Naive B cell (primary cell): ENCODE results near the gene TERB1. TPM values are rescaled to one million over a fixed set of nuclear protein-coding genes. Genes with fewer than 3 reads are reported as not detected.

ENCODE experiments used
- ATAC-seq, 2 donors: fragments of 150-1000 bp; cut with Tn5 transposase; 2 replicates each; pipeline ENCODE4 v1.10.0; 2021; ENCODE audit warnings: low read depth in 2 of 2, mild to moderate bottlenecking in 2 of 2, moderate library complexity in 2 of 2
- DNase-seq: peaks from one replicate; pipeline ENCODE4 v3.0.0; 2022
- H3K27ac Mint-ChIP-seq, 6 donors: one replicate each; pipeline ENCODE4 v1.8.0; 2020 to 2022; ENCODE audit warnings: mild to moderate bottlenecking in 6 of 6, mixed read lengths in 6 of 6, moderate library complexity in 5 of 6, inconsistent platforms in 2 of 6
- H3K27me3 Mint-ChIP-seq, 3 donors: one replicate each; pipeline ENCODE4 v1.8.0; 2021 to 2022; ENCODE audit warnings: mixed read lengths in 3 of 3, mild to moderate bottlenecking in 1 of 3
- H3K36me3 Mint-ChIP-seq, 2 donors: one replicate each; pipeline ENCODE4 v1.8.0; 2020 to 2022; ENCODE audit warnings: mixed read lengths in 2 of 2, inconsistent platforms in 1 of 2, mild to moderate bottlenecking in 1 of 2
- H3K4me1 Mint-ChIP-seq, 3 donors: one replicate each; pipeline ENCODE4 v1.8.0; 2020 to 2022; ENCODE audit warnings: mixed read lengths in 3 of 3, inconsistent platforms in 1 of 3, mild to moderate bottlenecking in 1 of 3, moderate library complexity in 1 of 3
- H3K4me3 Mint-ChIP-seq, 8 donors: one replicate each; pipeline ENCODE4 v1.8.0; 2020 to 2022; ENCODE audit warnings: mild to moderate bottlenecking in 8 of 8, mixed read lengths in 8 of 8, moderate library complexity in 8 of 8, inconsistent platforms in 2 of 8
- H3K9me3 Mint-ChIP-seq, 7 donors: one replicate each; pipeline ENCODE4 v1.8.0; 2020 to 2022; ENCODE audit warnings: mixed read lengths in 7 of 7, mild to moderate bottlenecking in 5 of 7, inconsistent platforms in 2 of 7, moderate library complexity in 1 of 7
- polyA plus RNA-seq, 6 donors: library from polyadenylated mRNA; unstranded; fragments of 300-500 nt; fragmentation: Illumina TruSeq; gene quantifications; one replicate each; pipeline ENCODE4 v1.2.3, GENCODE V29; 2021; ENCODE audit warnings: low read depth in 6 of 6

Gene TERB1
- polyA plus RNA-seq, 6 donors from 2014 or later: not detected

- Mint-ChIP-seq H3K4me1 (peaks cover 8 to 19% (median 16%) of the 10 kb centered on the region in 3 donors), H3K4me3 (peak overlapping the region in 6 of 8 donors; percentile 75 to 82 (median 80)), H3K36me3 (peaks cover 0 to 7% of the 10 kb centered on the region in 2 donors), H3K27me3 (peaks cover 37 to 59% (median 57%) of the 10 kb centered on the region in 3 donors), H3K27ac (no peak overlapping the region), H3K9me3 (no peaks in the 10 kb centered on the region)
- no peak for DNase-seq
- no peak for ATAC-seq
Measured at GRCh38 chr16:66844009-66844341, 42.6 kb upstream of the TERB1 start.

- peaks cover 8 to 19% (median 16%) of the 10 kb centered on the region in 3 donors for H3K4me1 Mint-ChIP-seq
- DNase-seq: no peak
Measured at GRCh38 chr16:66843191-66843590, 41.8 kb upstream of the TERB1 start.

GRCh38 chr16:66842765-66843164, 41.4 kb upstream of the TERB1 start:
- DNase-seq (no peak), ATAC-seq (no peak)
- Mint-ChIP-seq H3K4me3 (peak overlapping the region in 1 of 8 donors; percentile 82), H3K27me3 (peaks cover 37 to 57% (median 55%) of the 10 kb centered on the region in 3 donors), H3K27ac (no peak overlapping the region), H3K9me3 (peaks cover 0 to 2% (median 0%) of the 10 kb centered on the region in 7 donors), H3K36me3 (peaks cover 0 to 7% of the 10 kb centered on the region in 2 donors), H3K4me1 (peaks cover 8 to 19% (median 16%) of the 10 kb centered on the region in 3 donors)

More at GRCh38 chr16:66843191-66843590, 41.8 kb upstream of the TERB1 start:
- no peak for ATAC-seq
- H3K27me3 Mint-ChIP-seq: peaks cover 37 to 59% (median 57%) of the 10 kb centered on the region in 3 donors
- H3K4me3 Mint-ChIP-seq: peak overlapping the region in 5 of 8 donors; percentile 12 to 82 (median 66)
- no peak overlapping the region for H3K27ac Mint-ChIP-seq
- H3K36me3 Mint-ChIP-seq: peaks cover 0 to 7% of the 10 kb centered on the region in 2 donors
- peaks cover 0 to 2% (median 0%) of the 10 kb centered on the region in 7 donors for H3K9me3 Mint-ChIP-seq

GRCh38 chr16:66841366-66841765, 40.0 kb upstream of the TERB1 start:
- DNase-seq (no peak), ATAC-seq (no peak)
- H3K36me3 Mint-ChIP-seq: peaks cover 0 to 7% of the 10 kb centered on the region in 2 donors
- peaks cover 8 to 19% (median 16%) of the 10 kb centered on the region in 3 donors for H3K4me1 Mint-ChIP-seq
- H3K9me3 Mint-ChIP-seq: peaks cover 0 to 3% (median 0%) of the 10 kb centered on the region in 7 donors
- H3K4me3 Mint-ChIP-seq: no peak overlapping the region
- H3K27ac Mint-ChIP-seq: no peak overlapping the region
- peaks cover 36 to 47% (median 42%) of the 10 kb centered on the region in 3 donors for H3K27me3 Mint-ChIP-seq

GRCh38 chr16:66840883-66841282, 39.5 kb upstream of the TERB1 start:
- H3K36me3 Mint-ChIP-seq: peaks cover 0 to 7% of the 10 kb centered on the region in 2 donors
- peaks cover 8 to 19% (median 16%) of the 10 kb centered on the region in 3 donors for H3K4me1 Mint-ChIP-seq
- peaks cover 0 to 3% (median 0%) of the 10 kb centered on the region in 7 donors for H3K9me3 Mint-ChIP-seq
- DNase-seq (no peak), ATAC-seq (peak in 1 of 2 donors; percentile 46)
- no peak overlapping the region for H3K27ac Mint-ChIP-seq
- H3K4me3 Mint-ChIP-seq: no peak overlapping the region
- H3K27me3 Mint-ChIP-seq: peaks cover 33 to 42% (median 37%) of the 10 kb centered on the region in 3 donors

- no peak for DNase-seq
- ATAC-seq: no peak
- Mint-ChIP-seq H3K9me3 (peaks cover 0 to 3% (median 0%) of the 10 kb centered on the region in 7 donors), H3K27ac (no peak overlapping the region), H3K36me3 (no peaks in the 10 kb centered on the region), H3K4me3 (peak overlapping the region in 1 of 8 donors; percentile 63), H3K4me1 (peaks cover 0 to 4% (median under 1%) of the 10 kb centered on the region in 3 donors), H3K27me3 (peaks cover 9 to 14% (median 13%) of the 10 kb centered on the region in 3 donors)
Measured at GRCh38 chr16:66834746-66835145, 33.4 kb upstream of the TERB1 start.

GRCh38 chr16:66832661-66833305, 31.4 kb upstream of the TERB1 start:
- Mint-ChIP-seq H3K4me3 (peak overlapping the region in 1 of 8 donors; percentile 91), H3K27ac (no peak overlapping the region)

GRCh38 chr16:66832190-66832589, 30.8 kb upstream of the TERB1 start:
- DNase-seq: no peak
- H3K9me3 Mint-ChIP-seq: no peaks in the 10 kb centered on the region
- peaks cover 0 to 8% (median 5%) of the 10 kb centered on the region in 3 donors for H3K27me3 Mint-ChIP-seq
- peak overlapping the region in 1 of 6 donors; percentile 11 for H3K27ac Mint-ChIP-seq
- no peak for ATAC-seq
- H3K4me3 Mint-ChIP-seq: peak overlapping the region in 3 of 8 donors; percentile 2 to 91 (median 23)
- H3K4me1 Mint-ChIP-seq: peaks cover 5 to 29% (median 22%) of the 10 kb centered on the region in 3 donors
- no peaks in the 10 kb centered on the region for H3K36me3 Mint-ChIP-seq

More at GRCh38 chr16:66832661-66833305, 31.4 kb upstream of the TERB1 start:
- H3K36me3 Mint-ChIP-seq: no peaks in the 10 kb centered on the region
- DNase-seq (no peak), ATAC-seq (no peak)
- H3K27me3 Mint-ChIP-seq: peaks cover 0 to 8% (median 5%) of the 10 kb centered on the region in 3 donors
- peaks cover 2 to 24% (median 20%) of the 10 kb centered on the region in 3 donors for H3K4me1 Mint-ChIP-seq
- peaks cover 0 to 1% (median 0%) of the 10 kb centered on the region in 7 donors for H3K9me3 Mint-ChIP-seq

- Mint-ChIP-seq H3K27ac (peak within 1 kb of the TSS in 3 of 6 donors; percentile 24 to 57 (median 38)), H3K36me3 (no peaks in the 10 kb centered on the region), H3K4me1 (peaks cover 9 to 29% (median 29%) of the 10 kb centered on the region in 3 donors), H3K9me3 (no peaks in the 10 kb centered on the region), H3K4me3 (peak within 1 kb of the TSS; percentile 70 to 91 (median 83)), H3K27me3 (peaks cover 0 to 5% (median 4%) of the 10 kb centered on the region in 3 donors)
- DNase-seq (peak; percentile 92), ATAC-seq (peak; percentile 88 to 90)
Measured at GRCh38 chr16:66830422-66831404, 29.3 kb upstream of the TERB1 start, which contains the start of gene NAE1. Gene NAE1, minus strand, starts transcription at chr16:66830976. Its CDS starts 77 bp downstream, at chr16:66830899.

GRCh38 chr16:66824006-66824405, 22.6 kb upstream of the TERB1 start:
- H3K9me3 Mint-ChIP-seq: no peaks in the 10 kb centered on the region
- H3K27ac Mint-ChIP-seq: peak overlapping the region in 1 of 6 donors; percentile 60
- ATAC-seq (no peak), DNase-seq (no peak)
- no peak overlapping the region for H3K4me3 Mint-ChIP-seq
- H3K27me3 Mint-ChIP-seq: no peaks in the 10 kb centered on the region
- H3K36me3 Mint-ChIP-seq: peaks cover 10 to 13% of the 10 kb centered on the region in 2 donors
- peaks cover 9 to 22% (median 17%) of the 10 kb centered on the region in 3 donors for H3K4me1 Mint-ChIP-seq

GRCh38 chr16:66814734-66815133, 13.3 kb upstream of the TERB1 start:
- H3K27me3 Mint-ChIP-seq: no peaks in the 10 kb centered on the region
- DNase-seq (no peak), ATAC-seq (no peak)
- peak overlapping the region in 3 of 8 donors; percentile 1 to 16 (median 11) for H3K4me3 Mint-ChIP-seq
- H3K27ac Mint-ChIP-seq: peak overlapping the region in 2 of 6 donors; percentile 58 to 72
- no peaks in the 10 kb centered on the region for H3K9me3 Mint-ChIP-seq
- no peaks in the 10 kb centered on the region for H3K4me1 Mint-ChIP-seq
- H3K36me3 Mint-ChIP-seq: peaks cover 18 to 44% of the 10 kb centered on the region in 2 donors

GRCh38 chr16:66811043-66811442, 9.7 kb upstream of the TERB1 start:
- H3K27ac Mint-ChIP-seq: no peak overlapping the region
- H3K27me3 Mint-ChIP-seq: no peaks in the 10 kb centered on the region
- ATAC-seq (no peak), DNase-seq (no peak)
- no peaks in the 10 kb centered on the region for H3K4me1 Mint-ChIP-seq
- H3K9me3 Mint-ChIP-seq: no peaks in the 10 kb centered on the region
- H3K36me3 Mint-ChIP-seq: peaks cover 8 to 31% of the 10 kb centered on the region in 2 donors
- no peak overlapping the region for H3K4me3 Mint-ChIP-seq

- peaks cover 13 to 33% of the 10 kb centered on the region in 2 donors for H3K36me3 Mint-ChIP-seq
- H3K27ac Mint-ChIP-seq: no peak overlapping the region
- DNase-seq (no peak), ATAC-seq (no peak)
- H3K27me3 Mint-ChIP-seq: no peaks in the 10 kb centered on the region
- H3K9me3 Mint-ChIP-seq: no peaks in the 10 kb centered on the region
- H3K4me3 Mint-ChIP-seq: no peak overlapping the region
- no peaks in the 10 kb centered on the region for H3K4me1 Mint-ChIP-seq
Measured at GRCh38 chr16:66810391-66810790, 9.0 kb upstream of the TERB1 start.
